Gastroesophageal sphincter (tissue), 4 donors: ENCODE data around the gene ZDHHC12. TPM values are rescaled to one million over a fixed set of nuclear protein-coding genes. Genes with fewer than 3 reads are reported as not detected.

ENCODE experiments used
- ATAC-seq: fragments of 150-250 bp; one replicate; pipeline ENCODE4 v1.9.1; 2016; ENCODE audit warnings: mild to moderate bottlenecking, moderate library complexity
- H3K27ac ChIP-seq, 4 donors: fragments of 200-600 bp; sonication (generic) in 3 of 4; 1 replicate in 3 of 4; 2 replicates in 1 of 4; pipeline ENCODE4 v1.5.1; 2016 to 2019
- H3K27me3 ChIP-seq: fragments of 200-600 bp; sonication (generic); one replicate; pipeline ENCODE4 v1.5.1; 2019
- H3K36me3 ChIP-seq, 2 donors: fragments of 200-600 bp; sonication (generic); one replicate each; pipeline ENCODE4 v1.5.1; 2019; ENCODE audit warnings: control low read depth in 1 of 2
- H3K4me1 ChIP-seq, 3 donors: fragments of 200-600 bp; sonication (generic); 1 replicate in 2 of 3; 2 replicates in 1 of 3; pipeline ENCODE4 v1.5.1; 2016 to 2019; ENCODE audit warnings: control low read depth in 2 of 3
- H3K4me3 ChIP-seq, 2 donors: fragments of 200-600 bp; sonication (generic); one replicate each; pipeline ENCODE4 v1.5.1; 2019; ENCODE audit warnings: mild to moderate bottlenecking in 1 of 2, moderate library complexity in 1 of 2
- H3K9me3 ChIP-seq, 3 donors: fragments of 200-600 bp; sonication (generic); one replicate each; pipeline ENCODE4 v1.5.1; 2017 to 2019; ENCODE audit warnings: control low read depth in 2 of 3
- CTCF ChIP-seq, 4 experiments: fragments of 200-600 bp in 2 of 4; fragments of 450-650 bp in 2 of 4; sonication (generic) in 1 of 4; IDR thresholded peaks; one replicate each; pipeline ENCODE4 v1.5.1; 2017 to 2019; ENCODE audit warnings: antibody characterized with exemption in 4 of 4, mild to moderate bottlenecking in 2 of 4, moderate library complexity in 2 of 4
- EP300 ChIP-seq: sonication (generic); formaldehyde crosslinking; IDR thresholded peaks from one replicate; pipeline ENCODE4 v1.6.1; 2017; ENCODE audit warnings: antibody characterized with exemption, mild to moderate bottlenecking
- POLR2A ChIP-seq, 2 donors: fragments of 450-650 bp; IDR thresholded peaks; one replicate each; pipeline ENCODE4 v1.6.1; 2017; ENCODE audit warnings: antibody characterized with exemption in 2 of 2, mild to moderate bottlenecking in 2 of 2, moderate library complexity in 1 of 2
- POLR2AphosphoS5 ChIP-seq: sonication (generic); formaldehyde crosslinking; IDR thresholded peaks from one replicate; pipeline ENCODE4 v1.6.1; 2017; ENCODE audit warnings: antibody characterized with exemption
- WGBS, 2 donors: methylation state at CpG; one replicate each; pipeline ENCODE4 v1.1.5; 2018; ENCODE audit warnings: low coverage in 1 of 2; 5-methylcytosine and 5-hydroxymethylcytosine counted together
- total RNA-seq, 4 donors: library from RNA; depleted of rRNA; stranded (reverse); fragments of >200 nt; gene quantifications; one replicate each; pipeline ENCODE4 v1.1.0, GENCODE V29; 2016

ZDHHC12 gene
- total RNA-seq, result 10 to 100 TPM; 19.5 to 24.5 (median 22.2) TPM

- 0 to 16% methylated on average over 4 to 7 of the region's 68 CpGs for WGBS, 2 donors
- peak; percentile 95 for ATAC-seq
- H3K27ac ChIP-seq, result peak within 1 kb of the TSS; percentile 27 to 83 (median 80)
- peaks cover 0 to 20% of the 10 kb centered on the region in 2 donors for H3K36me3 ChIP-seq
- H3K4me3 ChIP-seq, result peak within 1 kb of the TSS; percentile 34 to 58
- peaks cover 0 to 21% (median 0%) of the 10 kb centered on the region in 3 donors for H3K4me1 ChIP-seq
- H3K27me3 ChIP-seq, result no peaks in the 10 kb centered on the region
- TF ChIP-seq POLR2A (IDR thresholded peaks at IDR 0.05), result peak; percentile 86 to 93
- peak; percentile 78 for TF ChIP-seq POLR2AphosphoS5
- TF ChIP-seq EP300, result no peak
- no peak for TF ChIP-seq CTCF (IDR thresholded peaks at IDR 0.05)
- no peaks in the 10 kb centered on the region for H3K9me3 ChIP-seq
These were observed at the start of gene ZDHHC12 for GRCh38 chr9:128723866-128724743. Gene ZDHHC12, minus strand, starts transcription at chr9:128724127. Its CDS starts 34 bp downstream, at chr9:128724093.

- peaks cover 0 to 4% of the 10 kb centered on the region in 2 donors for H3K36me3 ChIP-seq
- TF ChIP-seq CTCF (IDR thresholded peaks at IDR 0.05), result no peak
- no peak for TF ChIP-seq POLR2A (IDR thresholded peaks at IDR 0.05)
- TF ChIP-seq EP300, result no peak
- TF ChIP-seq POLR2AphosphoS5, result no peak
- H3K27ac ChIP-seq, result no peak overlapping the region
- no peak overlapping the region for H3K4me3 ChIP-seq
- ATAC-seq, result no peak
- H3K9me3 ChIP-seq, result no peaks in the 10 kb centered on the region
- no peaks in the 10 kb centered on the region for H3K27me3 ChIP-seq
- H3K4me1 ChIP-seq, result peaks cover 0 to 36% (median 11%) of the 10 kb centered on the region in 3 donors
- 58 to 90% methylated on average over 2 of the region's 5 CpGs for WGBS, 2 donors
These were observed 49.1 kb upstream of the ZDHHC12 start for GRCh38 chr9:128773049-128773448.

- TF ChIP-seq POLR2AphosphoS5 (peak; percentile 79), POLR2A (IDR thresholded peaks at IDR 0.05) (peak; percentile 72 to 81), CTCF (IDR thresholded peaks at IDR 0.05) (peak in 1 of 4 experiments; percentile 2), EP300 (no peak)
- ATAC-seq, result peak; percentile 99
- Histone ChIP-seq H3K9me3 (no peaks in the 10 kb centered on the region), H3K36me3 (peaks cover 0 to 13% of the 10 kb centered on the region in 2 donors), H3K27me3 (no peaks in the 10 kb centered on the region), H3K4me3 (peak within 1 kb of the TSS; percentile 51 to 80), H3K4me1 (peaks cover 0 to 39% (median 11%) of the 10 kb centered on the region in 3 donors), H3K27ac (peak within 1 kb of the TSS; percentile 79 to 96 (median 93))
- no CpG with 5 or more reads among the region's 72 CpGs for WGBS, 2 donors
These were observed 48.0 kb upstream of the ZDHHC12 start, which contains the start of gene ZER1 for GRCh38 chr9:128771745-128772519. Gene ZER1, minus strand, starts transcription at chr9:128771927. Its CDS starts 16,362 bp downstream, at chr9:128755565.

- peaks cover 0 to 39% (median 11%) of the 10 kb centered on the region in 3 donors for H3K4me1 ChIP-seq
- ATAC-seq, result peak; percentile 46
- TF ChIP-seq EP300 (no peak), CTCF (IDR thresholded peaks at IDR 0.05) (peak in 1 of 4 experiments; percentile 6)
- H3K27ac ChIP-seq, result peak overlapping the region; percentile 79 to 96 (median 93)
- no peaks in the 10 kb centered on the region for H3K9me3 ChIP-seq
- WGBS, 2 donors, result 0% methylated on average over 7 of the region's 28 CpGs; no CpG with 5 or more reads in 1 of the 2 donors
- H3K27me3 ChIP-seq, result no peaks in the 10 kb centered on the region
- H3K4me3 ChIP-seq, result peak overlapping the region; percentile 51 to 80
- H3K36me3 ChIP-seq, result peaks cover 0 to 13% of the 10 kb centered on the region in 2 donors
These were observed 47.3 kb upstream of the ZDHHC12 start for GRCh38 chr9:128771094-128771721.
